HEK293 (cell line): ENCODE results near the gene CDH1.

Source experiments
- CTCF ChIA-PET: fragments of 350-600 bp; formaldehyde crosslinking; extraction: SDS; loops from one replicate; lab custom pipeline; 2021; ENCODE audit warnings: antibody characterized with exemption; lab: Yijun Ruan, JAX
- POLR2A ChIA-PET: fragments of 300-600 bp; formaldehyde crosslinking; extraction: SDS; loops from one replicate; lab custom pipeline; 2020; ENCODE audit warnings: antibody characterized with exemption, inconsistent platforms; lab: Yijun Ruan, JAX
- H3K27ac ChIP-seq: fragments of 200-500 bp; sonication (Bioruptor generic); 2 replicates; pipeline ENCODE4 v1.5.1; 2014; ENCODE audit warnings: low read depth, low read length, control low read depth, inconsistent platforms; ENCODE audit errors: extremely low read depth
- H3K36me3 ChIP-seq, 2 experiments: fragments of 200-500 bp in 1 of 2; sonication (Bioruptor generic) in 1 of 2; 1 replicate in 1 of 2; 2 replicates in 1 of 2; pipeline ENCODE4 v1.5.1; 2014 to 2017; ENCODE audit warnings: inconsistent platforms in 2 of 2, low read length in 2 of 2; ENCODE audit not compliant: control insufficient read depth in 2 of 2, insufficient read depth in 1 of 2
- H3K4me1 ChIP-seq: fragments of 200-500 bp; sonication (Bioruptor generic); 2 replicates; pipeline ENCODE4 v1.5.1; 2014; ENCODE audit warnings: mild to moderate bottlenecking, low read length, inconsistent platforms; ENCODE audit not compliant: control insufficient read depth, insufficient read depth
- H3K4me3 ChIP-seq: 2 replicates; pipeline ENCODE4 v1.5.1; 2011; ENCODE audit warnings: low read depth, mild to moderate bottlenecking, control low read depth, low read length, moderate library complexity
- H3K9me3 ChIP-seq: fragments of 200-500 bp; sonication (Bioruptor generic); 2 replicates; pipeline ENCODE4 v1.5.1; 2014; ENCODE audit warnings: low read depth, low read length, inconsistent platforms; ENCODE audit not compliant: control insufficient read depth, insufficient read depth
- BCL11B ChIP-seq: fragments of 450-650 bp; formaldehyde crosslinking; IDR thresholded peaks from 2 replicates; pipeline ENCODE4 v1.5.1; 2016; ENCODE audit warnings: low read depth, missing biosample characterization, missing genetic modification characterization
- GLI4 ChIP-seq: fragments of 450-650 bp; formaldehyde crosslinking; IDR thresholded peaks from 2 replicates; pipeline ENCODE4 v1.5.1; 2016; ENCODE audit warnings: missing biosample characterization, missing genetic modification characterization
- KLF1 ChIP-seq: fragments of 450-650 bp; formaldehyde crosslinking; IDR thresholded peaks from 2 replicates; pipeline ENCODE4 v1.5.1; 2016; ENCODE audit warnings: missing biosample characterization, missing genetic modification characterization
- KLF9 ChIP-seq: fragments of 450-650 bp; formaldehyde crosslinking; IDR thresholded peaks from 2 replicates; pipeline ENCODE4 v1.5.1; 2016; ENCODE audit warnings: missing biosample characterization, missing genetic modification characterization, low read depth
- MYNN ChIP-seq: fragments of 450-650 bp; formaldehyde crosslinking; IDR thresholded peaks from 2 replicates; pipeline ENCODE4 v1.5.1; 2016; ENCODE audit warnings: missing biosample characterization, missing genetic modification characterization, borderline replicate concordance
- OVOL3 ChIP-seq: fragments of 450-650 bp; formaldehyde crosslinking; IDR thresholded peaks from 2 replicates; pipeline ENCODE4 v1.5.1; 2016; ENCODE audit warnings: missing biosample characterization, missing genetic modification characterization
- ZNF114 ChIP-seq: fragments of 450-650 bp; formaldehyde crosslinking; IDR thresholded peaks from 2 replicates; pipeline ENCODE4 v1.5.0; 2017; ENCODE audit warnings: missing biosample characterization, missing genetic modification characterization
- ZNF211 ChIP-seq: fragments of 450-650 bp; formaldehyde crosslinking; IDR thresholded peaks from 2 replicates; pipeline ENCODE4 v1.5.1; 2016; ENCODE audit warnings: low read depth, missing biosample characterization, missing genetic modification characterization
- ZNF280C ChIP-seq: fragments of 450-650 bp; formaldehyde crosslinking; IDR thresholded peaks from 2 replicates; pipeline ENCODE4 v1.5.1; 2016; ENCODE audit warnings: missing biosample characterization, missing genetic modification characterization
- ZNF544 ChIP-seq: fragments of 450-650 bp; formaldehyde crosslinking; IDR thresholded peaks from 2 replicates; pipeline ENCODE4 v1.5.0; 2017; ENCODE audit warnings: missing biosample characterization, missing genetic modification characterization
- ZNF555 ChIP-seq: fragments of 450-650 bp; formaldehyde crosslinking; conservative IDR thresholded peaks from 2 replicates; pipeline ENCODE4 v1.5.1; 2017; ENCODE audit warnings: missing biosample characterization, mild to moderate bottlenecking, missing genetic modification characterization, inconsistent platforms
- ZNF560 ChIP-seq: fragments of 450-650 bp; formaldehyde crosslinking; IDR thresholded peaks from 2 replicates; pipeline ENCODE4 v1.5.1; 2017; ENCODE audit warnings: missing biosample characterization, missing genetic modification characterization, borderline replicate concordance
- ZNF624 ChIP-seq: fragments of 450-650 bp; formaldehyde crosslinking; IDR thresholded peaks from 2 replicates; pipeline ENCODE4 v1.5.1; 2017; ENCODE audit warnings: missing biosample characterization, missing genetic modification characterization
- ZNF704 ChIP-seq: fragments of 450-650 bp; formaldehyde crosslinking; IDR thresholded peaks from 2 replicates; pipeline ENCODE4 v1.5.1; 2016; ENCODE audit warnings: missing biosample characterization, missing genetic modification characterization
- ZNF707 ChIP-seq: fragments of 450-650 bp; formaldehyde crosslinking; IDR thresholded peaks from 2 replicates; pipeline ENCODE4 v1.5.1; 2016; ENCODE audit warnings: missing biosample characterization, missing genetic modification characterization
- ZSCAN30 ChIP-seq: fragments of 450-650 bp; IDR thresholded peaks from 2 replicates; pipeline ENCODE4 v1.5.1; 2018; ENCODE audit warnings: missing biosample characterization, mild to moderate bottlenecking, missing genetic modification characterization, moderate library complexity

The CDH1 gene

GRCh38 chr16:68781784-68782183 lies 44.7 kb downstream of the CDH1 start:
- TF ChIP-seq KLF9 (tag by site-specific recombination): no peak
- TF ChIP-seq KLF1 (tag by site-specific recombination): 0 out of 2 replicates have a peak, but pooled peaks have one; percentile 32
- no peak for TF ChIP-seq ZNF280C (tag by site-specific recombination)
- Histone ChIP-seq H3K4me1 (no peaks in the 10 kb centered on the region), H3K4me3 (no peak overlapping the region), H3K36me3 (no peaks in the 10 kb centered on the region), H3K9me3 (no peaks in the 10 kb centered on the region), H3K27ac (no peak overlapping the region)
- ChIA-PET POLR2A (no interaction called here), CTCF (no interaction called here)

GRCh38 chr16:68782198-68783174 lies 45.4 kb downstream of the CDH1 start:
- Histone ChIP-seq H3K36me3 (no peaks in the 10 kb centered on the region), H3K27ac (no peak overlapping the region), H3K4me1 (no peaks in the 10 kb centered on the region), H3K9me3 (no peaks in the 10 kb centered on the region), H3K4me3 (no peak overlapping the region)
- CTCF ChIA-PET: interaction anchor here (1.8 kb wide), 1 partner anchor 191 kb away, joined by 4 read pairs; no protein-coding TSS in a partner anchor
- POLR2A ChIA-PET: interaction anchor here (0.7 kb wide), 1 partner anchor 68 kb away, joined by 3 read pairs; no protein-coding TSS in a partner anchor
- TF ChIP-seq GLI4 (tag by site-specific recombination): no peak
- no peak for TF ChIP-seq ZNF560
- TF ChIP-seq ZNF544 (tag by site-specific recombination): no peak
- TF ChIP-seq BCL11B (tag by site-specific recombination): no peak
- no peak for TF ChIP-seq ZSCAN30 (tag by site-specific recombination)
- no peak for TF ChIP-seq ZNF211
- TF ChIP-seq ZNF114: no peak
- no peak for TF ChIP-seq ZNF704 (tag by site-specific recombination)
- no peak for TF ChIP-seq ZNF624
- TF ChIP-seq ZNF555 (tag by site-specific recombination): no peak
- TF ChIP-seq ZNF707 (tag by site-specific recombination): no peak
- no peak for TF ChIP-seq MYNN (tag by site-specific recombination)

GRCh38 chr16:68784226-68784625 lies 47.1 kb downstream of the CDH1 start:
- no peak overlapping the region for H3K27ac ChIP-seq
- CTCF ChIA-PET: interaction anchor here (0.6 to 1.8 kb wide), 2 partner anchors 193 to 1479 kb away, joined by 4 to 6 read pairs; no protein-coding TSS in a partner anchor
- H3K9me3 ChIP-seq: no peaks in the 10 kb centered on the region
- H3K4me1 ChIP-seq: no peaks in the 10 kb centered on the region
- no peak overlapping the region for H3K4me3 ChIP-seq
- TF ChIP-seq KLF1 (tag by site-specific recombination): no peak
- no peak for TF ChIP-seq OVOL3 (tag by site-specific recombination)
- no peaks in the 10 kb centered on the region for H3K36me3 ChIP-seq
- POLR2A ChIA-PET: no interaction called here
